Effector memory CD4-positive, alpha-beta T cell (primary cell): ENCODE data around the gene CCDC106.

Experiments
- DNase-seq, 3 donors: peaks; one replicate each; pipeline ENCODE4 v3.0.0-alpha.2; 2020
- H3K27ac ChIP-seq: 2 replicates; pipeline ENCODE4 v1.7.0; 2013; ENCODE audit warnings: mild to moderate bottlenecking, low read length, moderate library complexity; ENCODE audit not compliant: insufficient read depth, poor library complexity, severe bottlenecking
- H3K27me3 ChIP-seq: replicated peaks from 2 replicates; pipeline ENCODE4 v1.7.0; 2013; ENCODE audit warnings: mild to moderate bottlenecking, low read length; ENCODE audit not compliant: insufficient read depth, control insufficient read depth, poor library complexity, severe bottlenecking
- H3K36me3 ChIP-seq: 2 replicates; pipeline ENCODE4 v1.7.0; 2013; ENCODE audit warnings: mild to moderate bottlenecking, low read length, moderate library complexity; ENCODE audit not compliant: control insufficient read depth, insufficient read depth
- H3K4me1 ChIP-seq: 2 replicates; pipeline ENCODE4 v1.7.0; 2013; ENCODE audit warnings: low read length, mild to moderate bottlenecking; ENCODE audit not compliant: control insufficient read depth, insufficient read depth, poor library complexity, severe bottlenecking
- H3K4me3 ChIP-seq: 2 replicates; pipeline ENCODE4 v1.7.0; 2013; ENCODE audit warnings: low read length, low read depth, mild to moderate bottlenecking; ENCODE audit not compliant: insufficient read depth, poor library complexity, severe bottlenecking
- H3K9me3 ChIP-seq: 2 replicates; pipeline ENCODE4 v1.7.0; 2013; ENCODE audit warnings: mild to moderate bottlenecking, low read length, moderate library complexity; ENCODE audit not compliant: control insufficient read depth

CCDC106 gene

DNA sequence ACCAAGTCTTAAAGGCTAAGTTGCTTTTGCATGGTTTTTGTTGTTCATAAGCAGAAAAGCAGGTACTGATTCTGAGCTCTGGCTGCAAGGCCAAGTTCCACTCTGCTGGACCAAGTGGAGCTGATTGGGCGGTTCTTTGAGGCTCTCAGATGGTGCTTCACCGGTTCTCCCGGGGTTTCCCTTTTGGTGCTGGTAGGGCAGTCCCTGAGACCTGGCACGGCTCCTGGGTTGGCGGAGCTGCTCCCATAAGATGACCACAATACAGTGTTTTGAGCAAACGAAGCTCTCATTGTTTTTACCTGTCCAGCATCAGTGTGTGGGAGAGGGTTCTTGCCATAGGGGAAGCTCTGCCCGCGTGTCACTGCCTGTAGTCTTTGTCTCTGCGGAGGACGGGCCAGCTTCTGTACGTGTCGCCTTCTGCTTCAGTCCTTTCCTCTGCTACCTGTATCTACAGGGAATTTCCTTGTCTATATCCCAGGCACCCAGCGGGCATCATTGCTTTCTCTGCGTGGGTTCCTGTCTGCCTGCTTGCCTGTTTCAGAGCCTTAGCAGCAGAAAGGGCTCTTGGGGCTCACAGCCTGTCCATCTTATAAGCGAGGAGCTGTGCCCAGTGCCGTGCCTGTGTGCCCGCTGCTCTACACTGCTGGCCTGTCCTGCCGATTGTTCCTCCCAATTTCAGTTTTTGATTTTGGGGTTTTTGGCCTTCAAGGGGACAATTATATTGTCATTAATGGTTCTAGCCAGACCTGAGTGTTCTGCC, 9.2 kb downstream of the CCDC106 start:
- no peaks in the 10 kb centered on the region for H3K27me3 ChIP-seq
- H3K27ac ChIP-seq: peak overlapping the region; percentile 99
- H3K36me3 ChIP-seq: peaks cover 37% of the 10 kb centered on the region
- H3K4me1 ChIP-seq: peaks cover 44% of the 10 kb centered on the region
- H3K9me3 ChIP-seq: no peaks in the 10 kb centered on the region
- H3K4me3 ChIP-seq: peak overlapping the region; percentile 64
- no peak for DNase-seq

DNA sequence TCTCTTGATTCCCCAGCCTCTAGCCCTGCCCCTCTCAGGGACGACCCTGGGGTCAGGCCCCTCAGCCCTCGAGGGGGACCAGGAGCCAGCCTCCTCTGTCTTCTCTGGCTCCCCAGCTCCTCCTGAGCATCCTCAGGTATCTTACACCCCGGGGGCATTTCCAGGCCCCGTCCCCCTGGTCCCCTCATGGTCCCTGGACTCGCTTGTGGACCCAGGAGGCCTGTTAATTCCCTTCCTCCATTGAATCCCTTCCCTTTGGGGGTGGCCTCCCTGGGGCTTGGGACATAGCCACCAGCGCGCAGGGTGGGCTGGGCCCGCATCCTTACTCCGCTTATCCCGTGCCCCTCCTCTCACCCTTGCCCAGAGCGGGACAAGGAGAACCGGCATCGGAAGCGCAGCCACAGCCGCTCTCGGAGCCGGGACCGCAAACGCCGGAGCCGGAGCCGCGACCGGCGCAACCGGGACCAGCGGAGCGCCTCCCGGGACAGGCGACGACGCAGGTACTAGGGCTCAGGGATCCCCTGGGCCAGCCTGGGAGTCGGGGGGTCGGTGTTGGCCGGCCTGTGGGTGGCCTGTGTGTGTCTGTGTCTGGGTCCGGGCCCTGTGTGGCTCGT, 10.9 kb downstream of the CCDC106 start:
- DNase-seq: no peak
- peak overlapping the region; percentile 39 for H3K27ac ChIP-seq
- H3K36me3 ChIP-seq: peaks cover 55% of the 10 kb centered on the region
- no peaks in the 10 kb centered on the region for H3K27me3 ChIP-seq
- peaks cover 44% of the 10 kb centered on the region for H3K4me1 ChIP-seq
- H3K9me3 ChIP-seq: no peaks in the 10 kb centered on the region
- H3K4me3 ChIP-seq: no peak overlapping the region

DNA sequence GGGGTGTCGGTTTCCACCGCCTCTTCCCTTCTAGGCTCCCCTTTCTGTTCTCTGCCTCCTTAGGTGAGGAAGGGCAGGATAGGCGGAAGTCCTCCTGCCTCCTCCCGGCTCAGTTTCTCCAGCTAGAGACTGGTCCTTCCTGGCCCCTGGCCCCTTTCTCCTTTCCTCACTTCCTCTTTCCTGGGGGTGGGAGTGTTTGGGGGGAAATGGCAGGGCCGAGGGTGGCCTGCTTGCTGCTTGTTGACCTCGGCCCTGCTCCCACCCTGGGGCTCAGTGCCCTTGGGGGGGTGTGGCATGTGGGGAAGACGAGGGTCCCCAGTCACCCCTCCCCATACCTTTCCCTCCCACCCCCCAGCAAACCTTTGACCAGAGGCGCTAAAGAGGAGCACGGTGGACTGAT, 11.8 kb downstream of the CCDC106 start:
- Histone ChIP-seq H3K27me3 (no peaks in the 10 kb centered on the region), H3K27ac (peak overlapping the region; percentile 39), H3K9me3 (no peaks in the 10 kb centered on the region), H3K4me3 (no peak overlapping the region), H3K4me1 (peaks cover 44% of the 10 kb centered on the region), H3K36me3 (peaks cover 63% of the 10 kb centered on the region)
- DNase-seq: no peak

DNA sequence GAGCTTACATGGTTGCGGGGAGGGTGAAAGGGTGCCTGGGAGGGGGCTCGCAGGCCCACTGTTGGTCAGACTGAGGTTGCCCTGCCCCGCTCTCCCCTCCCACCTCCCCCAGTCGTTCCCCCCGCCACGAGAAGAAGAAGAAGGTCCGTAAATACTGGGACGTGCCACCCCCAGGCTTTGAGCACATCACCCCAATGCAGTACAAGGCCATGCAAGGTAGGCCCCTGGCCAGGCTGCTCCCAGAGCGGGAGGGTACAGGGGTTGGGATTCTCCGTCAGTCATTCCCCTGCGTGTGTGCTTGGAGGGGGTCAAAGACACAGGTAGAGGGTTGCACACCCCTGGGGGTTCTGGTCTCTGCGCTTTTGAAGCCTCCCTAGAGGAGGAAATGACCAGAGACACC, 12.4 kb downstream of the CCDC106 start:
- no peak for DNase-seq
- peaks cover 44% of the 10 kb centered on the region for H3K4me1 ChIP-seq
- no peaks in the 10 kb centered on the region for H3K27me3 ChIP-seq
- H3K36me3 ChIP-seq: peaks cover 66% of the 10 kb centered on the region
- H3K4me3 ChIP-seq: no peak overlapping the region
- no peaks in the 10 kb centered on the region for H3K9me3 ChIP-seq
- H3K27ac ChIP-seq: no peak overlapping the region

DNA sequence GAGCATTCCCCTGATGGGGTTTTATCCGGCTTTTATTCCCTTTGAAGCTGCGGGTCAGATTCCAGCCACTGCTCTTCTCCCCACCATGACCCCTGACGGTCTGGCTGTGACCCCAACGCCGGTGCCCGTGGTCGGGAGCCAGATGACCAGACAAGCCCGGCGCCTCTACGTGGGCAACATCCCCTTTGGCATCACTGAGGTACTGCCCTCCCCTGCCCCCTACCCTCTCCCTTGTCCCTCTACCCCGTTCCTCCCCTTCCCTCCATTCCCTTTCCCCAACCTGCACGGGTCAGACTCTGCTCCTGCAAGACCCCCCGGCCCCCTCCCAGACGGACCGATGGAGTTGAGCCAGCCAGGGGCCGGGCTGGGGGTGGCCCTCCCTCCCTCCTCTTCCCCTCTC, 13.0 kb downstream of the CCDC106 start:
- H3K27ac ChIP-seq: no peak overlapping the region
- H3K27me3 ChIP-seq: no peaks in the 10 kb centered on the region
- peaks cover 39% of the 10 kb centered on the region for H3K4me1 ChIP-seq
- H3K36me3 ChIP-seq: peaks cover 70% of the 10 kb centered on the region
- H3K4me3 ChIP-seq: no peak overlapping the region
- no peaks in the 10 kb centered on the region for H3K9me3 ChIP-seq
- DNase-seq: no peak

DNA sequence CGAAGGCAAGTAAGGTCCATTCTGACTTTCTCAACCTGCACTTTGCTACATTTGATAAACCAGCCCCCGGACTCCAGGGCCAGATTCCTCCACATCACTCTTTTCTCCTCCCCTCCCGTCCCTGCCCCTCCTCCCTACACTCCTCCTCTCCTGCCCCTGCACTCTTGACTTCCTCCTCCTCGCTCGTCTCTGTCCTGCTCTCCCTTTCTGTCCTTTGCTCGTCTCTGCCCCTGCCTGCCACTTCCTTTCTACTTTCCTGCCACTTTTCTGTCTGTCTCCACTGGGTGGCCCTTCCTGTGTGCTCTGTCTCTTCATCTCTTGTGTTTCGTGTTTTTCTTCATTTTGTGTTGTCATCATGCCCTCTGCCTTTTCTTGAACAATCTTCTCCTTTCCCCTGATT, 13.8 kb downstream of the CCDC106 start:
- Histone ChIP-seq H3K4me1 (peaks cover 31% of the 10 kb centered on the region), H3K4me3 (no peak overlapping the region), H3K27ac (no peak overlapping the region), H3K36me3 (peaks cover 79% of the 10 kb centered on the region), H3K9me3 (no peaks in the 10 kb centered on the region), H3K27me3 (no peaks in the 10 kb centered on the region)
- DNase-seq: no peak

DNA sequence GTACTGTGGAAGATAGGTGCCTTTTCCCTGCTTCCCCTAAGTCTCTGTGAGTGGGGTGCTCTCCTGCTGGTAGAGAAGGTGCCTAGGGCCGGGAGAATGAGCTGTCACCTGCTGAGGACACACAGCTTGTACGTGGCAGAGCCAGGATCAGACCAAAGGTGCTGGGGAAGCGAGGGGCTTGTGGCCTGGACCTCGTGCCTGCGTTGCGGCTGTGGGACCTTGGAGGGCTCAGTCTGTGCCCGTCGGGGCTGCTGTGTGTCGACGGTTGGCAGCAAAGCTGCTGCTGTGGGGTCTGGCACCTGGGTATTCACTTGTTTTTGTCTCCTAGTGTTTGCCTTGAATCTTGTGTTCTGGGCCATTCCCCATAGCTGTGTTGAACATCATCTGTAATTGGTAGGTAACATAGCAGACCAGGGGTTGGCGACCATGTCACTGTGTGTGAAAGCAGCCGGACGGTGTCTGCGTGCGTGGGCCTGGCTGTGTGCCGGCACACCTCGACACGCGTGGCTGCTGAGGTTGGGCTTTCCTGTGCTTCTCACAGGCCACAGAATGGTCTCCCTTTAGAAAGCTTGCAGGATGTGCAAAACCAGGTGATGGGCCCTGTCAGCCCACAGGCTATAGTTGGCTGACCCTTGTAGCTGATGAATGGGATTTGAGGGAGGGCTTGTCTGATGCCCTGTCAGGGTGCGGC, 16.0 kb downstream of the CCDC106 start:
- no peaks in the 10 kb centered on the region for H3K27me3 ChIP-seq
- no peak overlapping the region for H3K4me3 ChIP-seq
- DNase-seq: no peak
- H3K27ac ChIP-seq: no peak overlapping the region
- H3K9me3 ChIP-seq: no peaks in the 10 kb centered on the region
- H3K36me3 ChIP-seq: peaks cover 93% of the 10 kb centered on the region
- H3K4me1 ChIP-seq: peaks cover 9% of the 10 kb centered on the region

GRCh38 chr19:55666343-55667005, 18.5 kb downstream of the CCDC106 start:
- H3K4me1 ChIP-seq: no peaks in the 10 kb centered on the region
- H3K36me3 ChIP-seq: peaks cover 92% of the 10 kb centered on the region
- H3K27me3 ChIP-seq: no peaks in the 10 kb centered on the region
- DNase-seq: no peak
- no peaks in the 10 kb centered on the region for H3K9me3 ChIP-seq
- no peak overlapping the region for H3K27ac ChIP-seq
- no peak overlapping the region for H3K4me3 ChIP-seq

DNA sequence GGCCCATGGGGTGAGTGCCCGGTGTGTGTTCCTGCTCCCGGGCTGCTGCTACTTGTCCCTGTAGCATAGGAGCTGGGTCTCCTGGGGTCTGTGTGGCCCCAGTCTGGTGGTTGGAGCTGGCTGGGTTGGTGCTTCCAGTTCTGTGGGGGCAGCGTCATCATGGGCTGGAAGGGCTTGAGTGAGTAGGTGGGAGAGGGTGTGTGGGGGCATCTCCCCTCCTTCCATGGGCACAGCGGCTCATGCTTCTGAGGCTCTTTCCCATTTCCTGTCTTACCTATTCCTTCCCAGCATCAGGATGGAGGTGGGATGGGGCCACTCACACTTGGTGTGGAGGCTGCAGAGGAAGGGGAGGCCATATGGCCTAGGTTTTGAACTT, 19.0 kb downstream of the CCDC106 start:
- H3K4me1 ChIP-seq: no peaks in the 10 kb centered on the region
- H3K36me3 ChIP-seq: peaks cover 86% of the 10 kb centered on the region
- no peaks in the 10 kb centered on the region for H3K27me3 ChIP-seq
- H3K9me3 ChIP-seq: no peaks in the 10 kb centered on the region
- H3K27ac ChIP-seq: no peak overlapping the region
- H3K4me3 ChIP-seq: no peak overlapping the region
- no peak for DNase-seq

DNA sequence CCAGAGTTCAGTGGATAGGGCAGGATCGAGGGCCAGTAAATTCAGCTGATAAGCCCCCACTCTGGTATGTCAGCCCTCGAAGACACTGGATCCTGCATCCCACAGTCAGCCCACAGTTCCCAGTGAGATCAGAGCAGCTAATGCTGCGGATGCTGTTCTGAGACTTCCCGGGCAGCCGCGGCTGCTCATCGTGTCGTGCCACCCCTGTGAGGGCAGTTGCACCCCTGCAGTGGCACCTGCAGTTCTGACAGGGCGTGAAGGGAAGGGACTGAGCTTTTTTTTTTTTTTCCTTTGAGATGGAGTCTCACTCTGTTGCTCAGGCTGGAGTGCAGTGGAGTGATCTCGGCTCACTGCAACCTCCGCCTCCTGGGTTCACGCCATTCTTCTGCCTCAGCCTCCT, 19.5 kb downstream of the CCDC106 start:
- H3K4me3 ChIP-seq: no peak overlapping the region
- no peak overlapping the region for H3K27ac ChIP-seq
- no peaks in the 10 kb centered on the region for H3K27me3 ChIP-seq
- no peaks in the 10 kb centered on the region for H3K4me1 ChIP-seq
- peaks cover 81% of the 10 kb centered on the region for H3K36me3 ChIP-seq
- DNase-seq: no peak
- H3K9me3 ChIP-seq: no peaks in the 10 kb centered on the region
